ENCODE measurements around the gene HEATR5A. TPM values are rescaled to one million over a fixed set of nuclear protein-coding genes. Genes with fewer than 3 reads are reported as not detected.
"Not testable (repeated sequence)": the region's sequence is repeated elsewhere in the genome, so short reads cannot be mapped to it uniquely, and the experiment has no call there.

The HEATR5A gene
- total and polyA plus RNA-seq, 10 donors = 4.4 to 52.2 (median 33.3) TPM

DNA sequence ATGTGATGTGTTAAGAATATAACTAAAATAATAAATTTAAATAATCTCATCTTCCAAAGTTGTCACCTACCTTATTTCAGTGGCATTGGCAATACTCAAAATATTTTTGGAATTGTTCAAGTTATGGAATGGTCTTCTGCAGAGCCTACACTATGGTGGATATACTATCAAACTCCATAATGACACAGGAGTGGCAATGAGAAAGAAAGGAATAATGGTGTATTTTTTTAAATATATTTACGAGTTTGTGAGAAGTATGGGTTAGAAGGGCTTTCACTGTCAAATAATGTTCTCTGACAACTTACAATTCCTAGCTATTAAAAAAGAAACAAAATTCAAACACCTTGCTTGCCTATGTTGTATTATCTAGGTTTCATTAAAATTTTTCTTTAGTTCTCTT, 38.1 kb downstream of the HEATR5A start:
- DNase-seq = no peak
- H3K4me3 ChIP-seq = no peak overlapping the region
- H3K27me3 ChIP-seq (replicated peaks in 1 of 7) = no peaks in the 10 kb centered on the region
- WGBS, 5 donors = 95 to 100% (median 95%) methylated on average over 1 of the region's 1 CpG
- no peak overlapping the region for H3K27ac ChIP-seq
- TF ChIP-seq POLR2A (IDR thresholded peaks at IDR 0.05) (no peak), POLR2AphosphoS5 (IDR thresholded peaks at IDR 0.05) (no peak)
- TF ChIP-seq, protein P1, sequence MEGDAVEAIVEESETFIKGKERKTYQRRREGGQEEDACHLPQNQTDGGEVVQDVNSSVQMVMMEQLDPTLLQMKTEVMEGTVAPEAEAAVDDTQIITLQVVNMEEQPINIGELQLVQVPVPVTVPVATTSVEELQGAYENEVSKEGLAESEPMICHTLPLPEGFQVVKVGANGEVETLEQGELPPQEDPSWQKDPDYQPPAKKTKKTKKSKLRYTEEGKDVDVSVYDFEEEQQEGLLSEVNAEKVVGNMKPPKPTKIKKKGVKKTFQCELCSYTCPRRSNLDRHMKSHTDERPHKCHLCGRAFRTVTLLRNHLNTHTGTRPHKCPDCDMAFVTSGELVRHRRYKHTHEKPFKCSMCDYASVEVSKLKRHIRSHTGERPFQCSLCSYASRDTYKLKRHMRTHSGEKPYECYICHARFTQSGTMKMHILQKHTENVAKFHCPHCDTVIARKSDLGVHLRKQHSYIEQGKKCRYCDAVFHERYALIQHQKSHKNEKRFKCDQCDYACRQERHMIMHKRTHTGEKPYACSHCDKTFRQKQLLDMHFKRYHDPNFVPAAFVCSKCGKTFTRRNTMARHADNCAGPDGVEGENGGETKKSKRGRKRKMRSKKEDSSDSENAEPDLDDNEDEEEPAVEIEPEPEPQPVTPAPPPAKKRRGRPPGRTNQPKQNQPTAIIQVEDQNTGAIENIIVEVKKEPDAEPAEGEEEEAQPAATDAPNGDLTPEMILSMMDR (IDR thresholded peaks at IDR 0.05 in 8 of 11, conservative IDR thresholded peaks at IDR 0.05 in 3 of 11) = no peak
- peaks cover 0 to 97% (median 36%) of the 10 kb centered on the region in 6 donors for H3K36me3 ChIP-seq
- no peaks in the 10 kb centered on the region for H3K9me3 ChIP-seq
- peaks cover 0 to 12% (median 8%) of the 10 kb centered on the region in 6 donors for H3K4me1 ChIP-seq
- intact Hi-C loops (cut with DNase I; ENCODE audit: low total_unique reads) = no loop called here

DNA sequence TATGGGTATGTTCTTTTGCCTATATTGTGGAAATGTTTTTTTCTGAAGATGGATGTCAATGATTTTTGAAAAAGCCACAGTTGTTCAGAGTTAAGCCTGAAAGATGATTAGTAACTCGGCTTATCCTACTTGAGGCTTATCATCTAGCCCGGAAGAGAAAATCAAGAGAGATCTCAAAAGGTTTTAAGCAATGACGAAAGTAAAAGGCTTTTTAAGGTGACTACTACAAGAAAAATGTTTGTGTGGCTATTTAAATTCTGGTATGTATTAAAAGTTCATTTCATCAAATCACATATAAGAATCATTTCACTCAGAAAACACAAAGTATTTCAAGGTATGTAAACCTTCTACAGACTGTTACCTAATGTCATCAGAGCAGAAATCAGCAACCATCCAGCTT, 40.2 kb downstream of the HEATR5A start:
- peaks cover 0 to 13% (median 8%) of the 10 kb centered on the region in 6 donors for H3K4me1 ChIP-seq
- no peaks in the 10 kb centered on the region for H3K9me3 ChIP-seq
- intact Hi-C loops (cut with DNase I; ENCODE audit: low total_unique reads) = no loop called here
- H3K36me3 ChIP-seq = peaks cover 0 to 97% (median 38%) of the 10 kb centered on the region in 6 donors
- 92 to 100% (median 96%) methylated on average over 3 of the region's 3 CpGs for WGBS, 5 donors
- no peak for DNase-seq
- no peak overlapping the region for H3K27ac ChIP-seq
- TF ChIP-seq, protein P1 (IDR thresholded peaks at IDR 0.05 in 8 of 11, conservative IDR thresholded peaks at IDR 0.05 in 3 of 11) = no peak
- no peak for TF ChIP-seq POLR2A (IDR thresholded peaks at IDR 0.05)
- no peak for TF ChIP-seq POLR2AphosphoS5 (IDR thresholded peaks at IDR 0.05)
- no peak overlapping the region for H3K4me3 ChIP-seq
- no peaks in the 10 kb centered on the region for H3K27me3 ChIP-seq (replicated peaks in 1 of 7)

GRCh38 chr14:31379125-31379947, 41.0 kb downstream of the HEATR5A start:
- H3K9me3 ChIP-seq; H3K27ac ChIP-seq; intact Hi-C loops (cut with DNase I; ENCODE audit: low total_unique reads); H3K4me3 ChIP-seq; DNase-seq; H3K27me3 ChIP-seq (replicated peaks in 1 of 7): not testable (repeated sequence)
- Histone ChIP-seq H3K36me3 (peaks cover 0 to 97% (median 39%) of the 10 kb centered on the region in 6 donors), H3K4me1 (peaks cover 0 to 13% (median 8%) of the 10 kb centered on the region in 6 donors)
- 95 to 96% (median 95%) methylated on average over 16 of the region's 16 CpGs for WGBS, 5 donors

DNA sequence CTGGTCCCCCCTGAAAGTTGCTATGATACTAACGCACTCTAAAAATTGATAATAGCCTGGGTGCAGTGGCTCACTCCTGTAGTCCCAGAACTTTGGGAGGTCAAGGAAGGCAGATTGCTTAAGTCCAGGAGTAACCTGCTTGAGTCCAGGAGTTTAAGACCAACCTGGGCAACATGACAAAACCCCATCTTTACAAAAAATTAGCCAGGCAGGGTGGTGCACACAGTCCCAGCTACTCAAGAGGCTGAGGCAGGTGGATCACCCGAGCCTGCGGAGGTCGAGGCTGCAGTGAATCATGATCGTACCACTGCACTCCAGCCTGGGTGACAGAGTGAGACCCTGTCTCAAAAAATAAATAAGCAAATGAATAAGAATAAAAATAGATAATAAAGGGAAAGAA, 42.9 kb downstream of the HEATR5A start:
- intact Hi-C loops (cut with DNase I; ENCODE audit: low total_unique reads) = no loop called here
- WGBS, 5 donors = 93 to 96% (median 95%) methylated on average over 5 of the region's 5 CpGs
- H3K4me3 ChIP-seq = no peak overlapping the region
- H3K27me3 ChIP-seq (replicated peaks in 1 of 7) = no peaks in the 10 kb centered on the region
- H3K36me3 ChIP-seq = peaks cover 0 to 97% (median 36%) of the 10 kb centered on the region in 6 donors
- no peaks in the 10 kb centered on the region for H3K9me3 ChIP-seq
- TF ChIP-seq, protein P1 (IDR thresholded peaks at IDR 0.05 in 8 of 11, conservative IDR thresholded peaks at IDR 0.05 in 3 of 11) = no peak
- TF ChIP-seq POLR2A (IDR thresholded peaks at IDR 0.05) (no peak), POLR2AphosphoS5 (IDR thresholded peaks at IDR 0.05) (no peak)
- H3K4me1 ChIP-seq = peaks cover 0 to 14% (median 8%) of the 10 kb centered on the region in 6 donors
- peak overlapping the region in 3 of 8 donors; percentile 42 to 58 (median 46) for H3K27ac ChIP-seq
- no peak for DNase-seq
